SJSA1 (cell line): ENCODE results near the gene TMEM272. TPM values are rescaled to one million over a fixed set of nuclear protein-coding genes. Genes with fewer than 3 reads are reported as not detected.
"Not testable (repeated sequence)": the region's sequence is repeated elsewhere in the genome, so short reads cannot be mapped to it uniquely, and the experiment has no call there.

Experiments used
- DNase-seq, 2 experiments: peaks; one replicate each; pipeline ENCODE4 v3.0.0-alpha.2; 2015 to 2020; ENCODE audit warnings: low spot score in 2 of 2, low read depth in 1 of 2
- H3K27ac ChIP-seq: fragments of 250-450 bp; sonication (Bioruptor Pico); 2 replicates; pipeline ENCODE4 v1.5.1; 2020; ENCODE audit warnings: mild to moderate bottlenecking, moderate library complexity
- H3K27me3 ChIP-seq: fragments of 250-450 bp; sonication (Bioruptor Pico); replicated peaks from 2 replicates; pipeline ENCODE4 v1.5.1; 2020; ENCODE audit warnings: mild to moderate bottlenecking, moderate library complexity
- H3K36me3 ChIP-seq: fragments of 250-450 bp; sonication (Bioruptor Pico); 2 replicates; pipeline ENCODE4 v1.5.1; 2020; ENCODE audit warnings: mild to moderate bottlenecking
- H3K4me1 ChIP-seq: fragments of 250-450 bp; sonication (Bioruptor Pico); replicated peaks from 2 replicates; pipeline ENCODE4 v1.6.1; 2021; ENCODE audit warnings: mild to moderate bottlenecking
- H3K4me3 ChIP-seq: fragments of 250-450 bp; sonication (Bioruptor Pico); 2 replicates; pipeline ENCODE4 v1.5.1; 2020; ENCODE audit warnings: mild to moderate bottlenecking
- H3K9me3 ChIP-seq: fragments of 250-450 bp; sonication (Bioruptor Pico); replicated peaks from 2 replicates; pipeline ENCODE4 v1.5.1; 2020; ENCODE audit warnings: mild to moderate bottlenecking
- total RNA-seq: library from RNA; depleted of rRNA; stranded (reverse); fragments of >200 nt; shearing (Covaris generic); gene quantifications from 2 replicates; pipeline ENCODE4 v1.2.3, GENCODE V29; 2014

Gene TMEM272
- total RNA-seq, 1 experiment from 2014 or later: 0.68 TPM

DNA sequence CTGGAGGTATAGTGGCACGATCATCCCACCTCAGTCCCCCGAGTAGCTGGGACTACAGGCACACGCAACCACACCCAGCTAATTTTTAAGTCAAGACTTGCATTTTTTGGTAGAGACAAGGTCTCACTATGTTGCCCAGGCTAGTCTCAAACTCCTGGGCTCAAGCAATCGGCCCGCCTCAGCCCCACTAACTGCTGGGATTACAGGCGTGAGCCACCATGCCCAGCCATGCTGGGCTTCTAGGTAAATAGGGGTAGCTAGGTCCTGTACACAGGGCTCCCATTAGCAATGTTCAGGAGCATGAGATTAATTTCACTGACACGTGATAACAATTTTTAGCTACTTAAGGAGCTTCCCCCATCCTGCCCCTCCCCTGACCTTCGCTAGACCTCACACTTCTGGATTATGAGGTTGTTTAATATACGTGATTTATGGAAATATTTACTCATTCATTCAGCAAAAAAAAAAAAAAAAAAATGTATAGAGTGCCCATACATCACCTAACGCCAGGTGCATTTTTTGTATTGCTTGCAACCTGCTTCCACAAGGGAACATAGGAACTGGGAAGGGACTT, 19.2 kb downstream of the TMEM272 start:
- no peak for DNase-seq
- Histone ChIP-seq H3K36me3 (no peaks in the 10 kb centered on the region), H3K27ac (no peak overlapping the region), H3K9me3 (no peaks in the 10 kb centered on the region), H3K27me3 (no peaks in the 10 kb centered on the region), H3K4me3 (no peak overlapping the region), H3K4me1 (0 out of 2 replicates have a peak, but pooled peaks cover 4% of the 10 kb centered on the region)

- no peak for DNase-seq
- Histone ChIP-seq H3K4me3 (no peak overlapping the region), H3K27me3 (no peaks in the 10 kb centered on the region), H3K4me1 (0 out of 2 replicates have a peak, but pooled peaks cover 4% of the 10 kb centered on the region), H3K9me3 (no peaks in the 10 kb centered on the region), H3K27ac (no peak overlapping the region), H3K36me3 (no peaks in the 10 kb centered on the region)
These were observed 19.8 kb downstream of the TMEM272 start for GRCh38 chr13:51825165-51825592.

- H3K4me1 ChIP-seq, H3K36me3 ChIP-seq, H3K9me3 ChIP-seq, H3K4me3 ChIP-seq, DNase-seq, H3K27me3 ChIP-seq, H3K27ac ChIP-seq: not testable (repeated sequence)
These were observed 20.3 kb downstream of the TMEM272 start for GRCh38 chr13:51824712-51825111.

GRCh38 chr13:51823863-51824262, 21.1 kb downstream of the TMEM272 start:
- Histone ChIP-seq H3K27me3 (no peaks in the 10 kb centered on the region), H3K4me3 (no peak overlapping the region), H3K9me3 (no peaks in the 10 kb centered on the region), H3K4me1 (peaks cover 8% of the 10 kb centered on the region; the same call in 1 of the 2 replicates), H3K27ac (no peak overlapping the region), H3K36me3 (no peaks in the 10 kb centered on the region)
- no peak for DNase-seq

DNA sequence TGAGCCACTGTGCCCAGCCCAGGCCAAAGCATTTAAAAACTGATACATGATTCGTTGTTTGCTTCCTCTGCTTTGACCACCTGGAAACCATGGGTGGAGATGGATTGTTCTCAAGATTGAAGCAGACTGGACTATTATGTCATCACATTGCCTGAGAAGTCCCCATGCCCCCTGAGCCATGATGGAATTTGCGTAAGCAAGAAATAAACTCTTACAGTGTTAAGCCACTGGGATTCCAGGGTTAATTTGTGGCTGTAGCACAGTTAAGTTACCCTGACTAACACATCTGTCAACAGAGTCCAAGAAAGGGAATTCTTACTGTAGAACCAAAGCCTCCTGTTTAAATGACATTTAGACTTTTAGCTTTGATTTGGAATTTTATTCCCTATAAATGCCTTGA, 21.6 kb downstream of the TMEM272 start:
- no peak for DNase-seq
- Histone ChIP-seq H3K9me3 (no peaks in the 10 kb centered on the region), H3K27ac (no peak overlapping the region), H3K4me3 (no peak overlapping the region), H3K36me3 (no peaks in the 10 kb centered on the region), H3K27me3 (no peaks in the 10 kb centered on the region), H3K4me1 (peaks cover 8% of the 10 kb centered on the region; the same call in 1 of the 2 replicates)

DNA sequence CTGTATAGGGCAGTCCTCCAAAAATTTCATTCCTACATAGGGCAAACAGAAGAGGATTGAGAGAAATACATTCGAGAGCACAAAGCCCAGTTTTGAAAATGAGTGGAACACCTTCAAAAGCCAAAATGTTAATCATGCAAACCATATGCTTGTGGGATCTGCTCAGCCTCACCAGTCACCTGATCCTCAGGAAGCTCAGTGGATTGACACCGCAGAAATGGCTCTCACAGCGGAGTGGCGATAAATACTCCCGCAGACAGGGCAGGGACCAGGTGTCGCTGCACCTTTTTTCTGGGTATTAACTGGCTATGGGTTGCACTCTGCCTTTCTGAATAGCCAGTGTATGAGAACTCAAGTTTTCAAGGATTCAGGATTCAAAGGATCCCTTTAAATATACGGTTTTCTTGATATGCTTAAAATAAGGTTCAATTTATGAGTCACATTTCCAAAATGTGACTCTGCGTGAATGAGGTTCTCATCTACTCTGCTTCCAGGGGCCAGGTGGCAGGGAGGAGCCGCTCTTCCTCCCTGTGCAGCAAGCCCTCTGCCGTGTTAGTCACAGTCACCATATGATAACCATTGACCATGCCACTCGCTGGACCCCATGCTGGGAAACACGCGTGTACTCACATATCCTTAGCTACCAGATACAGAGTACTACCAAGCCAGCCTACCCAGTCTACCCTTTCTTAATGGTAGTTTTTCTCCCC, 22.7 kb downstream of the TMEM272 start:
- Histone ChIP-seq H3K27ac (no peak overlapping the region), H3K9me3 (no peaks in the 10 kb centered on the region), H3K4me1 (peaks cover 8% of the 10 kb centered on the region; the same call in 1 of the 2 replicates), H3K4me3 (no peak overlapping the region), H3K36me3 (no peaks in the 10 kb centered on the region), H3K27me3 (no peaks in the 10 kb centered on the region)
- DNase-seq: no peak

GRCh38 chr13:51821606-51822005, 23.4 kb downstream of the TMEM272 start:
- H3K36me3 ChIP-seq: no peaks in the 10 kb centered on the region
- H3K27ac ChIP-seq: no peak overlapping the region
- no peaks in the 10 kb centered on the region for H3K27me3 ChIP-seq
- DNase-seq: no peak
- H3K4me1 ChIP-seq: peaks cover 8% of the 10 kb centered on the region; the same call in 1 of the 2 replicates
- no peaks in the 10 kb centered on the region for H3K9me3 ChIP-seq
- H3K4me3 ChIP-seq: no peak overlapping the region

GRCh38 chr13:51820016-51820597, 24.9 kb downstream of the TMEM272 start:
- no peaks in the 10 kb centered on the region for H3K27me3 ChIP-seq
- peaks cover 10% of the 10 kb centered on the region for H3K4me1 ChIP-seq

GRCh38 chr13:51819544-51819943, 25.4 kb downstream of the TMEM272 start:
- DNase-seq: no peak
- H3K9me3 ChIP-seq: no peaks in the 10 kb centered on the region
- no peaks in the 10 kb centered on the region for H3K36me3 ChIP-seq
- no peak overlapping the region for H3K27ac ChIP-seq
- H3K27me3 ChIP-seq: no peaks in the 10 kb centered on the region
- H3K4me1 ChIP-seq: peaks cover 13% of the 10 kb centered on the region
- H3K4me3 ChIP-seq: no peak overlapping the region

More at GRCh38 chr13:51820016-51820597, 24.9 kb downstream of the TMEM272 start:
- Histone ChIP-seq H3K36me3 (no peaks in the 10 kb centered on the region), H3K4me3 (no peak overlapping the region), H3K9me3 (no peaks in the 10 kb centered on the region), H3K27ac (no peak overlapping the region)
- no peak for DNase-seq

DNA sequence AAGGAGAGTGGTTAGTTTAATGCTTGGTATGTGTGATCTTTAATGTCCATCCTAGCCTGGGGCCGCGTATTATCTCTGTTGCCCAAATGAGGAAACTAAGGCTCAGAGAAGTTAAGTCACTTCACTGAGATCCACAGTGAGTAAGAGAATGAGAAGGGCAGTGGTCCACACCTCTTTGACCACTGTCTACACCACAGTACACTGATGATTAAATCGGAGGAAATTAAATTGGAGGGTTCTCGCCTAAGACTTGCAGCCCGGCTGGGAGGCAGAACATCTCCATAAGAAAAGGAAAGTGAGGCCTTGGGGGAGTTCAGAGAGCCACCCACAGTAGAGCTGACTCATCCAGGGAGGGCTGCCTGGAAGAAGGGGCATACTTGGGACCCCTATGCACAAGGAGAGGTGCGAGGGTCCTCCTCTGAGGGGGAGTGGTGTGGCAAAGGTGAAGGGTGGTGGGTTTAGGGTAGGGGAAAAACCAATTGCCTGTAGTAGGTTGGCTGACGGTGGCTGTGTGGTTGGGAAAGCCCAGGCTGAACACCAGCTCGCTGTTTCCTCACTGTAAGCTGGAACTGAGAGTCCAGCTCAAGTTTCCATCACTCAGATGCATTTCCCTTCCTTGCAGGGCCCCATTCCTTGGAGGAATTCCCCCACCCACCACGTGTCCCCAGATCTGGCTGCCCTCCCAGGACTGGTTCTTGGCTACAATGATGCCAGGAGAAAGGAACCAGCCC, 26.0 kb downstream of the TMEM272 start:
- Histone ChIP-seq H3K27me3 (no peaks in the 10 kb centered on the region), H3K4me1 (peaks cover 13% of the 10 kb centered on the region), H3K9me3 (no peaks in the 10 kb centered on the region), H3K36me3 (no peaks in the 10 kb centered on the region), H3K27ac (no peak overlapping the region), H3K4me3 (no peak overlapping the region)
- no peak for DNase-seq

- H3K4me3 ChIP-seq: no peak overlapping the region
- DNase-seq: no peak
- H3K27me3 ChIP-seq: no peaks in the 10 kb centered on the region
These were observed 26.7 kb downstream of the TMEM272 start for GRCh38 chr13:51818276-51818675.

DNA sequence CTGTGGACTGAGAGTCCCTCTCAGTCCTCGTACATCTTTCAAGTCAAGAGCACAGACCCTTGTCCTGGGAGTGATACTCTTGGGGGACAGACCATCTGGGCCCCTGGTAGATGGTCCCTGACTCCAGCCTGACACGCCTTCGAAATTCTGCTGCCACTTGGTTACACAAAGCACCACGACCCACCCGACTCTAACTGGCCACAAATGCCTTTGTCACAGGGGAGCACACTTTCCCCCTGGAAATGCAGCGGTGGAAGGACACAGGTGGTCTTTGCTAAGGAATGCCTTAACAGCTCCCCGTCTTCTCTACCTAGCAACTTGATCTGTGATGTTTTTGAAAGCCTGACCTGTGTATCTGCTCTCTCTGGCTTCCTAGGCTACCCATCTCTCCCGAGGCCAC, 27.3 kb downstream of the TMEM272 start:
- no peaks in the 10 kb centered on the region for H3K27me3 ChIP-seq
- no peaks in the 10 kb centered on the region for H3K9me3 ChIP-seq
- peaks cover 13% of the 10 kb centered on the region for H3K4me1 ChIP-seq
- no peak overlapping the region for H3K27ac ChIP-seq
- DNase-seq: no peak
- no peaks in the 10 kb centered on the region for H3K36me3 ChIP-seq
- H3K4me3 ChIP-seq: no peak overlapping the region

More at GRCh38 chr13:51818276-51818675, 26.7 kb downstream of the TMEM272 start:
- Histone ChIP-seq H3K36me3 (no peaks in the 10 kb centered on the region), H3K9me3 (no peaks in the 10 kb centered on the region), H3K27ac (no peak overlapping the region), H3K4me1 (peaks cover 13% of the 10 kb centered on the region)

DNA sequence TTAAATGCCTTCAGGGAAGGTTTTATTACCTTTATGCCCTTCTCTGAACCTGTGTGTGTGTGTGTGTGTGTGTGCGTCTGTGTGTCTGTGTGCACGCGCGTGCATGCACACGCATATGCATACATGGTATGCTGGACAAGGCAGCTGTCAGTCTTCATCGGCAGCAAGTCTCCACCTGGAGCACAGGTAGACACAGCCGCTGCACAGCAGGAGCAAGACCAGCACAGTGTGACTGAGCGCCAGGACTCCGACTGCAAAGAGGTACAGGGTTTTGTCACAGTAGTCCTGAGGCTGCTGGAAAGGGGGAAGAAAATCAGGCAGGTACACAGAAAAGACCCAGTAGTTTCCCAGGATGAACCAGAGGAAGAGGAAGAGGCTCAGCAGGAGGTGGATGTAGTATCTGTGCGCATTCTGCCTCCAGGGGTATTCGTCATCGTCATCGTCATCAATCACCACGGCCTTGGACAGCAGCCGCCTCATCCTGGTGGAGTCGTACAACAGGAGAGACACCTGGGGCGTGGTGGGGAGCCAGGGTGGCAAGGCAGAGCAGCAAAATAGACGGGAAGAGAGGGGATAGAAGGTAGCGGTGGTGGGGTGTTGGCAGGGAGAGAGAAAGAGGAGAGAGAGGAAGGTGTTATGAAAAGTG, 28.2 kb downstream of the TMEM272 start:
- no peaks in the 10 kb centered on the region for H3K27me3 ChIP-seq

More for the DNA sequence above, 28.2 kb downstream of the TMEM272 start:
- Histone ChIP-seq H3K4me3 (no peak overlapping the region), H3K27ac (no peak overlapping the region), H3K4me1 (peaks cover 13% of the 10 kb centered on the region), H3K9me3 (no peaks in the 10 kb centered on the region), H3K36me3 (no peaks in the 10 kb centered on the region)
- no peak for DNase-seq
